Daoy (cell line): ENCODE data around the gene PRKAB2. TPM values are rescaled to one million over a fixed set of nuclear protein-coding genes. Genes with fewer than 3 reads are reported as not detected.
"Not testable (repeated sequence)": the region's sequence is repeated elsewhere in the genome, so short reads cannot be mapped to it uniquely, and the experiment has no call there.

ENCODE experiments used
- DNase-seq: peaks from one replicate; pipeline ENCODE4 v3.0.0-alpha.2; 2015; ENCODE audit warnings: low read depth
- total RNA-seq: library from RNA; depleted of rRNA; stranded (reverse); fragments of >200 nt; shearing (Covaris generic); gene quantifications from 2 replicates; pipeline ENCODE4 v1.2.3, GENCODE V29; 2014; rRNA removed

Gene PRKAB2
- total RNA-seq, 1 experiment from 2014 or later = 15.9 TPM

- no peak for DNase-seq
These were observed 61.8 kb downstream of the PRKAB2 start for GRCh38 chr1:147110434-147110833.

GRCh38 chr1:147109762-147110161 is 62.5 kb downstream of the PRKAB2 start:
- DNase-seq = no peak

- DNase-seq = no peak
These were observed 63.2 kb downstream of the PRKAB2 start for GRCh38 chr1:147109041-147109440.

GRCh38 chr1:147106407-147106881 is 65.8 kb downstream of the PRKAB2 start:
- not testable (repeated sequence) for DNase-seq

GRCh38 chr1:147105909-147106308 is 66.4 kb downstream of the PRKAB2 start:
- DNase-seq = no peak

Other genes with a start within 250 kb of the PRKAB2 start
- gene NBPF12, start 234.1 kb downstream of the PRKAB2 start, total RNA-seq = 2.8 and 5.4 TPM in 2 replicates
- 1.7 TPM in 1 of 2 replicates, not detected in the other for gene FMO5, start 52.9 kb upstream of the PRKAB2 start, total RNA-seq
- gene CHD1L, start 70.2 kb upstream of the PRKAB2 start, total RNA-seq = 45.5 and 51.5 TPM in 2 replicates